PFSK-1 (cell line): ENCODE measurements around the gene CLEC2L.

Experiments
- FOXP2 ChIP-seq: optimal IDR thresholded peaks from 2 replicates; pipeline ENCODE3; 2011; ENCODE audit warnings: borderline replicate concordance, control low read depth, inconsistent platforms; ENCODE audit not compliant: insufficient read depth; ENCODE audit errors: extremely low read length, extremely low read depth
- POLR2AphosphoS5 ChIP-seq: IDR thresholded peaks from 2 replicates; pipeline ENCODE4 v1.6.1; 2012; ENCODE audit warnings: low read depth, mild to moderate bottlenecking, control low read depth, low read length, moderate library complexity
- REST ChIP-seq, 2 experiments: IDR thresholded peaks; 2 replicates each; pipeline versions ENCODE4 v1.6.1 to v1.8.0; 2011 to 2012; ENCODE audit warnings: low read depth in 2 of 2, low read length in 2 of 2, control low read depth in 1 of 2, inconsistent platforms in 1 of 2, mild to moderate bottlenecking in 1 of 2, moderate library complexity in 1 of 2; ENCODE audit not compliant: insufficient read depth in 1 of 2
- SIN3A ChIP-seq: IDR thresholded peaks from 2 replicates; pipeline ENCODE4 v1.6.1; 2012; ENCODE audit warnings: mild to moderate bottlenecking, low read length, moderate library complexity, borderline replicate concordance; ENCODE audit not compliant: insufficient read depth
- TAF1 ChIP-seq: IDR thresholded peaks from 2 replicates; pipeline ENCODE4 v1.6.1; 2012; ENCODE audit warnings: low read length, control low read depth, borderline replicate concordance; ENCODE audit not compliant: insufficient read depth

Gene CLEC2L

GRCh38 chr7:139587535-139587934, 64.0 kb downstream of the CLEC2L start:
- TF ChIP-seq SIN3A (no peak), POLR2AphosphoS5 (no peak), REST (IDR thresholded peaks at IDR 0.05; ENCODE audit: insufficient read depth in 1 of 2, low read depth in 2 of 2, low read length in 2 of 2) (no peak), FOXP2 (no peak), TAF1 (no peak)

GRCh38 chr7:139588632-139589031, 65.1 kb downstream of the CLEC2L start:
- TF ChIP-seq SIN3A: no peak
- no peak for TF ChIP-seq REST (IDR thresholded peaks at IDR 0.05; ENCODE audit: insufficient read depth in 1 of 2, low read depth in 2 of 2, low read length in 2 of 2)
- TF ChIP-seq TAF1: no peak
- TF ChIP-seq POLR2AphosphoS5: no peak
- TF ChIP-seq FOXP2: no peak

GRCh38 chr7:139589474-139589873, 66.0 kb downstream of the CLEC2L start:
- TF ChIP-seq TAF1 (no peak), REST (IDR thresholded peaks at IDR 0.05; ENCODE audit: insufficient read depth in 1 of 2, low read depth in 2 of 2, low read length in 2 of 2) (no peak), FOXP2 (no peak), POLR2AphosphoS5 (no peak), SIN3A (no peak)

DNA sequence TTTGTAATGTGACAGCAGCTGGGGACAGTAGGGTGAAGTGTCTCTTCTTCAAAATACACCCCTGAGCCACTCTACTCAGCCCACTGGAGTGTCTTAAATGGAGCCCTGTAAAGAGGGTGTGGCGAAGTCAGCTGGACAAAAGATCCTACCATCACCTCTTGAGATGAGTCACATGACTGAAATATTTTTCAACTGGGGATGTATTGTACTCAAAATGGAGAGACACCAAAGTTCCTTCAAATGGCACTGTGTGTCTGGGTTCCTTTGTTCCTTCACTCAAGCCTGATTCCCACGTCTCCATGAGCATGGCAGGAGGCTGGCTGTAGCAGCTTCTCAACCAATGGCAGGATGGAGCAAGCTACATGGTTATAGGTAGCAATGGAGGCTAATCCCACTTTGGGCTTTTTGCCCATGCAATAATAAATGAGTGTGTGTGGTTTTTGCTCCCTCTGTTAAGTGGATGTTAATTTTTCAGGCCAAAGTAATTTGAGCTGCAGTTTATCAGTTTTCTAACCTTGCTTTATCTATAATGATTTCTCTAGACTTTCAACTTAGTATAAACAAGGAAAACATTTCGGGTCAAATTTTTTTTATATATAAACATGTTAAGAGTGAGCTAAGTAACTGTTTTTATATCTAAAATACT, 68.2 kb downstream of the CLEC2L start:
- TF ChIP-seq POLR2AphosphoS5 (no peak), FOXP2 (no peak), REST (IDR thresholded peaks at IDR 0.05; ENCODE audit: insufficient read depth in 1 of 2, low read depth in 2 of 2, low read length in 2 of 2) (no peak), SIN3A (no peak)
